NK-92 (cell line): ENCODE results near the gene RAPGEF3.
A peak's percentile ranks its signal among the peaks of the same experiment; 100 is the strongest.

Experiments used
- DNase-seq: peaks from one replicate; lab custom pipeline; 2025; ENCODE audit not compliant: unreplicated experiment; lab: John Stamatoyannopoulos, UW

RAPGEF3 gene

GRCh38 chr12:47725091-47725772 is 33.4 kb downstream of the RAPGEF3 start, which contains the start of gene ENDOU:
TSS of gene ENDOU (minus strand) at chr12:47725490. CDS start at chr12:47725413, 77 bp downstream.
- no peak for DNase-seq

- no peak for DNase-seq
These were observed 35.6 kb downstream of the RAPGEF3 start for GRCh38 chr12:47722941-47723631.

GRCh38 chr12:47722136-47722834 is 36.4 kb downstream of the RAPGEF3 start:
- no peak for DNase-seq

GRCh38 chr12:47721431-47721973 is 37.2 kb downstream of the RAPGEF3 start:
- DNase-seq, result no peak

- no peak for DNase-seq
These were observed 40.1 kb downstream of the RAPGEF3 start for GRCh38 chr12:47718531-47718930.

GRCh38 chr12:47717443-47718193 is 41.1 kb downstream of the RAPGEF3 start:
- no peak for DNase-seq

GRCh38 chr12:47717046-47717442 is 41.6 kb downstream of the RAPGEF3 start:
- no peak for DNase-seq

GRCh38 chr12:47715877-47716548 is 42.7 kb downstream of the RAPGEF3 start:
- DNase-seq, result no peak

- no peak for DNase-seq
These were observed 43.2 kb downstream of the RAPGEF3 start for GRCh38 chr12:47715393-47715876.

- no peak for DNase-seq
These were observed 43.8 kb downstream of the RAPGEF3 start for GRCh38 chr12:47714826-47715386.

GRCh38 chr12:47712171-47712570 is 46.5 kb downstream of the RAPGEF3 start:
- DNase-seq, result no peak

- no peak for DNase-seq
These were observed 47.2 kb downstream of the RAPGEF3 start for GRCh38 chr12:47711448-47711847.

GRCh38 chr12:47710278-47710677 is 48.4 kb downstream of the RAPGEF3 start:
- DNase-seq, result no peak

- no peak for DNase-seq
These were observed 49.0 kb downstream of the RAPGEF3 start for GRCh38 chr12:47709671-47710070.

- DNase-seq, result no peak
These were observed 49.4 kb downstream of the RAPGEF3 start for GRCh38 chr12:47709237-47709636.

GRCh38 chr12:47707905-47708543 is 50.7 kb downstream of the RAPGEF3 start:
- DNase-seq, result no peak

- DNase-seq, result no peak
These were observed 51.3 kb downstream of the RAPGEF3 start for GRCh38 chr12:47707355-47707754.

GRCh38 chr12:47705566-47706425 is 52.9 kb downstream of the RAPGEF3 start, which contains the start of gene RPAP3:
TSS of gene RPAP3 (minus strand) at chr12:47706030. CDS start at chr12:47702840, 3,190 bp downstream.
- peak; percentile 54 for DNase-seq
